Osteoblast (primary cell): ENCODE data around the gene CMTM7. TPM values are rescaled to one million over a fixed set of nuclear protein-coding genes. Genes with fewer than 3 reads are reported as not detected.

ENCODE experiments used
- DNase-seq: peaks from one replicate; pipeline ENCODE4 v3.0.0; 2011; ENCODE audit warnings: low spot score, mixed read lengths; ENCODE audit not compliant: insufficient read length; ENCODE audit errors: missing footprints
- H2AFZ ChIP-seq: 2 replicates; pipeline ENCODE4 v1.6.0; 2011; ENCODE audit warnings: mild to moderate bottlenecking, low read length
- H3K27ac ChIP-seq: 2 replicates; pipeline ENCODE4 v1.5.1; 2011; ENCODE audit warnings: mild to moderate bottlenecking, low read depth, low read length, moderate library complexity
- H3K27me3 ChIP-seq: 2 replicates; pipeline ENCODE4 v1.6.0; 2012; ENCODE audit warnings: mild to moderate bottlenecking, control low read depth, inconsistent platforms, low read length, moderate library complexity; ENCODE audit not compliant: insufficient read depth
- H3K36me3 ChIP-seq: 2 replicates; pipeline ENCODE4 v1.5.1; 2011; ENCODE audit warnings: mild to moderate bottlenecking, low read length, control low read depth, moderate library complexity; ENCODE audit not compliant: insufficient read depth
- H3K4me1 ChIP-seq: 2 replicates; pipeline ENCODE4 v1.5.1; 2011; ENCODE audit warnings: mild to moderate bottlenecking, low read length, control low read depth, moderate library complexity; ENCODE audit not compliant: insufficient read depth
- H3K4me2 ChIP-seq: 2 replicates; pipeline ENCODE4 v1.6.0; 2011; ENCODE audit warnings: mild to moderate bottlenecking, low read length; ENCODE audit not compliant: insufficient read depth
- H3K4me3 ChIP-seq: fragments of 200-600 bp; sonication (generic); 3 replicates; pipeline ENCODE4 v1.5.1; 2012; ENCODE audit warnings: mild to moderate bottlenecking, low read length, inconsistent platforms; ENCODE audit not compliant: insufficient read depth
- H3K79me2 ChIP-seq: 2 replicates; pipeline ENCODE4 v1.6.0; 2012; ENCODE audit warnings: mild to moderate bottlenecking, low read length, control low read depth, inconsistent platforms; ENCODE audit not compliant: insufficient read depth
- H3K9me3 ChIP-seq: 2 replicates; pipeline ENCODE4 v1.5.1; 2011; ENCODE audit warnings: low read depth, low read length, control low read depth
- H4K20me1 ChIP-seq: 2 replicates; pipeline ENCODE4 v1.6.0; 2012; ENCODE audit warnings: mild to moderate bottlenecking, low read length, control low read depth; ENCODE audit not compliant: insufficient read depth
- CTCF ChIP-seq: IDR thresholded peaks from 2 replicates; pipeline ENCODE4 v1.5.1; 2011; ENCODE audit warnings: mild to moderate bottlenecking, low read depth, low read length, moderate library complexity; ENCODE audit errors: extremely low read depth
- total RNA-seq: library from RNA; depleted of rRNA; stranded (reverse); fragments of >200 nt; gene quantifications from 2 replicates; pipeline ENCODE4 v1.2.3, GENCODE V29; 2012

The CMTM7 gene
- total RNA-seq, 1 donor = 7.2 TPM

- H3K4me1 ChIP-seq = peaks cover 10% of the 10 kb centered on the region
- H3K36me3 ChIP-seq = no peaks in the 10 kb centered on the region
- no peak overlapping the region for H3K4me3 ChIP-seq
- no peak overlapping the region for H3K27ac ChIP-seq
- DNase-seq = no peak
- H3K4me2 ChIP-seq = no peak overlapping the region
- H4K20me1 ChIP-seq = no peaks in the 10 kb centered on the region
- H3K9me3 ChIP-seq = no peaks in the 10 kb centered on the region
- TF ChIP-seq CTCF = no peak
- no peak overlapping the region for H2AFZ ChIP-seq
- H3K27me3 ChIP-seq = no peaks in the 10 kb centered on the region
- peaks cover 46% of the 10 kb centered on the region for H3K79me2 ChIP-seq
Measured at GRCh38 chr3:32405711-32406323, 14.2 kb downstream of the CMTM7 start.

- TF ChIP-seq CTCF = no peak
- peaks cover 5% of the 10 kb centered on the region for H3K4me1 ChIP-seq
- H3K4me3 ChIP-seq = no peak overlapping the region
- no peak for DNase-seq
- no peak overlapping the region for H2AFZ ChIP-seq
- no peaks in the 10 kb centered on the region for H3K27me3 ChIP-seq
- H3K27ac ChIP-seq = no peak overlapping the region
- H3K36me3 ChIP-seq = no peaks in the 10 kb centered on the region
- no peak overlapping the region for H3K4me2 ChIP-seq
- H4K20me1 ChIP-seq = no peaks in the 10 kb centered on the region
- H3K9me3 ChIP-seq = no peaks in the 10 kb centered on the region
- H3K79me2 ChIP-seq = peaks cover 46% of the 10 kb centered on the region
Measured at GRCh38 chr3:32406486-32407408, 15.1 kb downstream of the CMTM7 start.

- no peak for DNase-seq
- TF ChIP-seq CTCF = no peak
- Histone ChIP-seq H3K9me3 (no peaks in the 10 kb centered on the region), H2AFZ (no peak overlapping the region), H3K79me2 (peaks cover 30% of the 10 kb centered on the region), H3K4me3 (no peak overlapping the region), H3K36me3 (no peaks in the 10 kb centered on the region), H3K4me2 (no peak overlapping the region), H3K4me1 (peaks cover 9% of the 10 kb centered on the region), H4K20me1 (no peaks in the 10 kb centered on the region), H3K27me3 (no peaks in the 10 kb centered on the region), H3K27ac (no peak overlapping the region)
Measured at GRCh38 chr3:32410367-32411246, 19.0 kb downstream of the CMTM7 start.
